GM23248 (cell line): ENCODE measurements around the gene FAM234B. TPM values are rescaled to one million over a fixed set of nuclear protein-coding genes. Genes with fewer than 3 reads are reported as not detected.
A peak's percentile ranks its signal among the peaks of the same experiment; 100 is the strongest.

Experiments used
- DNase-seq: peaks from one replicate; pipeline ENCODE4 v3.0.0-alpha.2; 2015
- H2AFZ ChIP-seq: fragments of 200-600 bp; sonication (generic); 2 replicates; pipeline ENCODE4 v1.6.1; 2016; ENCODE audit warnings: antibody characterized with exemption
- H3F3A ChIP-seq: fragments of 200-600 bp; sonication (generic); 2 replicates; pipeline ENCODE4 v1.6.1; 2016; ENCODE audit warnings: mild to moderate bottlenecking, antibody characterized with exemption, mixed run types; ENCODE audit not compliant: insufficient read depth
- H3K27ac ChIP-seq: fragments of 200-600 bp; sonication (generic); 2 replicates; pipeline ENCODE4 v1.5.1; 2016; ENCODE audit warnings: mild to moderate bottlenecking
- H3K27me3 ChIP-seq: fragments of 200-600 bp; sonication (generic); replicated peaks from 2 replicates; pipeline ENCODE4 v1.6.1; 2016; ENCODE audit warnings: mild to moderate bottlenecking; ENCODE audit not compliant: insufficient read depth
- H3K36me3 ChIP-seq: fragments of 200-600 bp; sonication (generic); 2 replicates; pipeline ENCODE4 v1.6.1; 2016; ENCODE audit warnings: low read depth, mild to moderate bottlenecking
- H3K4me1 ChIP-seq: fragments of 200-600 bp; sonication (generic); 2 replicates; pipeline ENCODE4 v1.6.1; 2016; ENCODE audit warnings: mild to moderate bottlenecking; ENCODE audit not compliant: insufficient read depth
- H3K4me2 ChIP-seq: fragments of 200-600 bp; sonication (generic); one replicate; pipeline ENCODE4 v1.6.1; 2016; ENCODE audit warnings: mild to moderate bottlenecking; ENCODE audit not compliant: unreplicated experiment
- H3K4me3 ChIP-seq: fragments of 200-600 bp; sonication (generic); 2 replicates; pipeline ENCODE4 v1.5.1; 2016; ENCODE audit warnings: mild to moderate bottlenecking
- H3K79me2 ChIP-seq: fragments of 200-600 bp; sonication (generic); 2 replicates; pipeline ENCODE4 v1.6.1; 2016; ENCODE audit warnings: mild to moderate bottlenecking; ENCODE audit not compliant: insufficient read depth
- H3K9ac ChIP-seq: fragments of 200-600 bp; sonication (generic); 2 replicates; pipeline ENCODE4 v1.6.1; 2016; ENCODE audit warnings: mild to moderate bottlenecking
- H3K9me2 ChIP-seq: fragments of 200-600 bp; sonication (generic); 2 replicates; pipeline ENCODE4 v1.6.1; 2016; ENCODE audit warnings: mixed run types, mild to moderate bottlenecking, moderate library complexity; ENCODE audit not compliant: insufficient read depth
- H3K9me3 ChIP-seq: fragments of 200-600 bp; sonication (generic); one replicate; pipeline ENCODE4 v1.6.1; 2017; ENCODE audit warnings: low read depth
- H4K20me1 ChIP-seq: fragments of 200-600 bp; sonication (generic); 2 replicates; pipeline ENCODE4 v1.6.0; 2016; ENCODE audit not compliant: insufficient read depth
- EZH2 ChIP-seq: fragments of 200-600 bp; sonication (generic); IDR thresholded peaks from 2 replicates; pipeline ENCODE4 v1.6.1; 2018; ENCODE audit warnings: antibody characterized with exemption, mild to moderate bottlenecking; ENCODE audit not compliant: insufficient read depth, poor library complexity, severe bottlenecking
- EZH2phosphoT487 ChIP-seq: fragments of 200-600 bp; sonication (generic); IDR thresholded peaks from 2 replicates; pipeline ENCODE4 v1.6.1; 2018; ENCODE audit warnings: antibody characterized with exemption, moderate library complexity, mild to moderate bottlenecking, low read depth; ENCODE audit not compliant: insufficient read depth
- WGBS, 2 experiments: methylation state at CpG; one replicate each; pipeline ENCODE4 v1.1.6; 2015 to 2017; ENCODE audit warnings: low lambda C conversion rate in 2 of 2, low coverage in 1 of 2; ENCODE audit errors: missing lambda C conversion rate in 2 of 2; 5-methylcytosine and 5-hydroxymethylcytosine counted together
- in situ Hi-C: fragments of 300-500 bp; cut with MboI; formaldehyde crosslinking; loops from 2 replicates; pipeline ENCODE4 v1.15.0; 2020
- polyA plus RNA-seq: library from polyadenylated mRNA; unstranded; fragments of >200 nt; fragmentation: Nextera tagmentation; extraction: Ambion mirVana; gene quantifications from 2 replicates; pipeline ENCODE4 v1.2.1, GENCODE V29; 2016
- total RNA-seq: library from RNA; depleted of rRNA; stranded (reverse); fragments of >200 nt; shearing (Covaris generic); gene quantifications from 2 replicates; pipeline ENCODE4 v1.2.3, GENCODE V29; 2014

The FAM234B gene
- total and polyA plus RNA-seq, 2 experiments from 2014 or later = 5.0 to 5.1 TPM

DNA sequence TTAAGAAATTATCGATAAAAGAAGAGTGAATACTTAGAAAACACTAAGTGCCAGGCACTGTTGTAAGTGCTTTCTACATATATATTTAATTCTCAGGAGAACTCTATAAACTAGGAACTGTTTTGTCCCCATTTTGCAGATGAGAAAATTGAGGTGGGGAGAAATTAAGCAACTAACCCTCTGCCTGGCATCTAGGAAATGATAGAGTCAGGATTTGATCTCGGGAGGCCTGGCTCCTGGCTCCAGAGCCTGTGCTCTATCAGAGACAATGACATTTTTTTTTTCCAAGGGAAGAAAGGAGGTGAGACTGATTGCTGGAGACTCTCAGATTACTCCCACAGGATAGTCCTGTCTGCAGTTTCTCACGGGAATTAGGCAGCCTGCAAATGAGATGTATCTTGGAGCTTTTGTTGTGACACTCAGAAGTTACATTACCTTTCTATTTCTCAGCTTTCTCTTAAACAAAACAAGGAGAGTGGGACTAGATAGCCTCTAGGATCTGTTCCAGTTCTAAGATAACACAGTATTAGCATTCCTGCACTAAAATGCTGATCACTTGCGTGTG lies 1.4 kb upstream of the FAM234B start:
- Histone ChIP-seq H3K27ac (no peak overlapping the region), H3K9me3 (no peaks in the 10 kb centered on the region), H3K4me3 (no peak overlapping the region), H3K9me2 (no peaks in the 10 kb centered on the region), H3K4me1 (peaks cover 13% of the 10 kb centered on the region), H2AFZ (no peak overlapping the region), H3F3A (peaks cover 7% of the 10 kb centered on the region), H3K27me3 (no peaks in the 10 kb centered on the region), H3K4me2 (no peak overlapping the region), H3K36me3 (no peaks in the 10 kb centered on the region), H4K20me1 (no peaks in the 10 kb centered on the region), H3K79me2 (peaks cover 29% of the 10 kb centered on the region), H3K9ac (no peak overlapping the region)
- no peak for DNase-seq
- TF ChIP-seq EZH2 = no peak
- TF ChIP-seq EZH2phosphoT487 = no peak
- 82% methylated on average over 4 of the region's 4 CpGs for WGBS, 2 experiments
- in situ Hi-C loops = loop anchor here (25.0 kb wide), 1 partner anchor 495 kb away; no protein-coding TSS in a partner anchor

DNA sequence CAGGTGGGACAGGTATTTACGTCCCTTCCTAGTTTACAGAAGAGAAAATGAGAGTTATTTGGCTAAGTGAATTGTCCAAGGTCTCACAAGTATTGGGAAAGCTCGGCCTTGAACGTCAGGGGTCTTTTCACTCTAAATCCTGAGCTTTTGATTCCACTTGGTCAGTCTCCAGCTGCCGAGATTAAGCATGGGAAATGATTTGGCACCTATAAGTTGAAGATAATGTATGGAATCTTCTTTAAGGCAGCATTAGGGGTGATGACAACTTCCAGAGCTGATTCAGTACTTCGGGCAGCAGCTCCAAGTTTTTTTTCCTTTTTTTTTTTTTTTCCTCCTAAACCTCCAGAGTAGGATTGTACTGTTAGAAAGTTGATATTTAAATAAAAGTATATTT lies 722 bp downstream of the FAM234B start:
- peak overlapping the region; percentile 90 for H3K4me3 ChIP-seq
- peaks cover 44% of the 10 kb centered on the region for H3K79me2 ChIP-seq
- peak; percentile 51 for DNase-seq
- H4K20me1 ChIP-seq = no peaks in the 10 kb centered on the region
- peaks cover 9% of the 10 kb centered on the region for H3K4me1 ChIP-seq
- H3K27ac ChIP-seq = no peak overlapping the region
- in situ Hi-C loops = loop anchor here (25.0 kb wide), 1 partner anchor 492 kb away; no protein-coding TSS in a partner anchor
- H3K9me2 ChIP-seq = no peaks in the 10 kb centered on the region
- no peaks in the 10 kb centered on the region for H3K36me3 ChIP-seq
- no peak for TF ChIP-seq EZH2
- no peak for TF ChIP-seq EZH2phosphoT487
- peak overlapping the region; percentile 47 for H3K9ac ChIP-seq
- peaks cover 8% of the 10 kb centered on the region for H3F3A ChIP-seq
- 1 to 3% methylated on average over 5 of the region's 5 CpGs for WGBS, 2 experiments
- peak overlapping the region; percentile 97 for H2AFZ ChIP-seq
- H3K27me3 ChIP-seq = no peaks in the 10 kb centered on the region
- peak overlapping the region; percentile 78 for H3K4me2 ChIP-seq
- no peaks in the 10 kb centered on the region for H3K9me3 ChIP-seq

GRCh38 chr12:13045816-13046215 lies 1.6 kb downstream of the FAM234B start:
- H3K4me1 ChIP-seq = peaks cover 18% of the 10 kb centered on the region
- no peak overlapping the region for H3K4me3 ChIP-seq
- in situ Hi-C loops = loop anchor here (25.0 kb wide), 1 partner anchor 491 kb away; no protein-coding TSS in a partner anchor
- 89 to 96% methylated on average over 8 of the region's 8 CpGs for WGBS, 2 experiments
- H3K9me2 ChIP-seq = no peaks in the 10 kb centered on the region
- no peaks in the 10 kb centered on the region for H3K27me3 ChIP-seq
- no peak for DNase-seq
- no peaks in the 10 kb centered on the region for H3K9me3 ChIP-seq
- H3K4me2 ChIP-seq = no peak overlapping the region
- H3K9ac ChIP-seq = no peak overlapping the region
- H3F3A ChIP-seq = peaks cover 16% of the 10 kb centered on the region
- H3K27ac ChIP-seq = no peak overlapping the region
- H4K20me1 ChIP-seq = no peaks in the 10 kb centered on the region
- TF ChIP-seq EZH2 (no peak), EZH2phosphoT487 (no peak)
- H3K36me3 ChIP-seq = no peaks in the 10 kb centered on the region
- peaks cover 44% of the 10 kb centered on the region for H3K79me2 ChIP-seq
- no peak overlapping the region for H2AFZ ChIP-seq

GRCh38 chr12:13046964-13047363 lies 2.8 kb downstream of the FAM234B start:
- in situ Hi-C loops = loop anchor here (25.0 kb wide), 1 partner anchor 490 kb away; no protein-coding TSS in a partner anchor
- no peaks in the 10 kb centered on the region for H3K27me3 ChIP-seq
- H3K79me2 ChIP-seq = peaks cover 55% of the 10 kb centered on the region
- H4K20me1 ChIP-seq = no peaks in the 10 kb centered on the region
- H3K4me1 ChIP-seq = peaks cover 23% of the 10 kb centered on the region
- TF ChIP-seq EZH2phosphoT487 (no peak), EZH2 (no peak)
- H3K4me2 ChIP-seq = no peak overlapping the region
- H2AFZ ChIP-seq = no peak overlapping the region
- no peak for DNase-seq
- no peaks in the 10 kb centered on the region for H3K36me3 ChIP-seq
- peaks cover 18% of the 10 kb centered on the region for H3F3A ChIP-seq
- H3K27ac ChIP-seq = no peak overlapping the region
- no peak overlapping the region for H3K9ac ChIP-seq
- H3K4me3 ChIP-seq = no peak overlapping the region
- no peaks in the 10 kb centered on the region for H3K9me2 ChIP-seq
- 65 to 67% methylated on average over 1 of the region's 1 CpG for WGBS, 2 experiments
- no peaks in the 10 kb centered on the region for H3K9me3 ChIP-seq
